NCI-H82 treated with DMSO at 0.1 percent for 48 hours (cell line): ENCODE data around the gene RBMXL2.

ENCODE experiments used
- DNase-seq: peaks from one replicate; lab custom pipeline; 2025; ENCODE audit not compliant: unreplicated experiment; lab: John Stamatoyannopoulos, UW

Gene RBMXL2

GRCh38 chr11:7088921-7089320, at the start of gene RBMXL2:
Gene RBMXL2 (plus strand): TSS chr11:7088998. CDS start chr11:7089121, 123 bp downstream.
- DNase-seq = no peak

GRCh38 chr11:7046474-7047175, 42.2 kb upstream of the RBMXL2 start:
- no peak for DNase-seq

- DNase-seq = no peak
These were observed 38.6 kb upstream of the RBMXL2 start for GRCh38 chr11:7050191-7050590.

GRCh38 chr11:7056828-7057513, 31.8 kb upstream of the RBMXL2 start:
- DNase-seq = no peak

GRCh38 chr11:7057641-7058040, 31.2 kb upstream of the RBMXL2 start:
- DNase-seq = no peak

GRCh38 chr11:7060868-7061267, 27.9 kb upstream of the RBMXL2 start:
- DNase-seq = no peak

- no peak for DNase-seq
These were observed 26.3 kb upstream of the RBMXL2 start for GRCh38 chr11:7062534-7062933.

GRCh38 chr11:7072401-7073028, 16.3 kb upstream of the RBMXL2 start:
- DNase-seq = no peak

GRCh38 chr11:7077101-7077500, 11.7 kb upstream of the RBMXL2 start:
- no peak for DNase-seq

GRCh38 chr11:7079545-7080135, 9.2 kb upstream of the RBMXL2 start:
- DNase-seq = no peak

GRCh38 chr11:7080900-7081299, 7.9 kb upstream of the RBMXL2 start:
- no peak for DNase-seq

- DNase-seq = no peak
These were observed 7.4 kb upstream of the RBMXL2 start for GRCh38 chr11:7081441-7081840.

GRCh38 chr11:7089328-7090251, 792 bp downstream of the RBMXL2 start:
- DNase-seq = no peak

GRCh38 chr11:7098235-7098832, 9.5 kb downstream of the RBMXL2 start:
- peak; percentile 34 for DNase-seq

GRCh38 chr11:7115780-7116179, 27.0 kb downstream of the RBMXL2 start:
- no peak for DNase-seq

GRCh38 chr11:7116370-7116769, 27.6 kb downstream of the RBMXL2 start:
- DNase-seq = no peak

GRCh38 chr11:7138051-7138450, 49.3 kb downstream of the RBMXL2 start:
- DNase-seq = no peak
